ENCODE results near the gene DENND4B. TPM values are rescaled to one million over a fixed set of nuclear protein-coding genes. Genes with fewer than 3 reads are reported as not detected.

Gene DENND4B
- total RNA-seq, 2 donors from 2014 or later = 22.0 to 26.6 TPM

DNA sequence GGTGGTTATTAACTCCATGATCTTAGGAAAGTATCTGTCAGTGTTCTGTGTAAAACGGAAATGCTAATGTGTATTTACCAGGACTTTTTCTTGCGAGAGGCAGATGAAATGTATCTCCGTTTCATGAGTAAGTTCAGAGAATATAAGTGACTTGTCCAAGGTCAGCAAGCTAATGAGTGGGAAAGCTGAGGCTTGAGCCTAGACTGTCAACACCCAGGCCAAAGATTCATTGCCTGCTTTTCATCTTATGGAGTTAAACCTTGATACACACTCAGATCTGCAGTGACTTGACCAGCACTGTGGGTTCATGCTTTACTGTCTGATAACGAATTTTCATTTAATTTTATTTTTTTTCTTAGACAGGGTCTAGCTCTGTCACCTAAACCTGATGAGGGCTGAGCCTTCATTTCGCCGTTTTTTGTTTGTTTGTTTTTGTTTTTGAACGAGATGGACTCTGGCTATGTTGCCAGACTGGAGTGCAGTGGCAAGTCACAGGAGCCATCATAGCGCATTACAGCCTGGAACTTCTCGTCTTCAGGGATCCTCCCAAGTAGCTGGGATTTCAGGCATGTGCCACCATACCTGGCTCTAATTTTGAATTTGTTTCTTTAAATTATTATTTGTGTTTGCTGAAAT lies 31.9 kb upstream of the DENND4B start:
- Histone ChIP-seq H3K9me3 (no peaks in the 10 kb centered on the region), H3K4me1 (peaks cover 0 to 23% of the 10 kb centered on the region in 2 donors), H3K27me3 (no peaks in the 10 kb centered on the region), H3K27ac (peak overlapping the region; percentile 94 to 96), H3K36me3 (peaks cover 27% of the 10 kb centered on the region), H3K4me3 (peak overlapping the region; percentile 93 to 98)
- TF ChIP-seq CTCF (IDR thresholded peaks at IDR 0.05) = no peak
- DNase-seq (ENCODE audit: low spot score) = no peak

- peak; percentile 93 for DNase-seq (ENCODE audit: low spot score)
- peaks cover 30% of the 10 kb centered on the region for H3K36me3 ChIP-seq
- H3K27ac ChIP-seq = peak within 1 kb of the TSS; percentile 94 to 96
- peak in 1 of 2 donors; percentile 17 for TF ChIP-seq CTCF (IDR thresholded peaks at IDR 0.05)
- H3K9me3 ChIP-seq = no peaks in the 10 kb centered on the region
- H3K4me3 ChIP-seq = peak within 1 kb of the TSS; percentile 93 to 98
- H3K27me3 ChIP-seq = no peaks in the 10 kb centered on the region
- H3K4me1 ChIP-seq = peaks cover 0 to 23% of the 10 kb centered on the region in 2 donors
Observed at GRCh38 chr1:153977250-153978240, 31.0 kb upstream of the DENND4B start, which contains the start of gene JTB. Gene JTB, minus strand, starts transcription at chr1:153977674. Its CDS starts 422 bp downstream, at chr1:153977252.

DNA sequence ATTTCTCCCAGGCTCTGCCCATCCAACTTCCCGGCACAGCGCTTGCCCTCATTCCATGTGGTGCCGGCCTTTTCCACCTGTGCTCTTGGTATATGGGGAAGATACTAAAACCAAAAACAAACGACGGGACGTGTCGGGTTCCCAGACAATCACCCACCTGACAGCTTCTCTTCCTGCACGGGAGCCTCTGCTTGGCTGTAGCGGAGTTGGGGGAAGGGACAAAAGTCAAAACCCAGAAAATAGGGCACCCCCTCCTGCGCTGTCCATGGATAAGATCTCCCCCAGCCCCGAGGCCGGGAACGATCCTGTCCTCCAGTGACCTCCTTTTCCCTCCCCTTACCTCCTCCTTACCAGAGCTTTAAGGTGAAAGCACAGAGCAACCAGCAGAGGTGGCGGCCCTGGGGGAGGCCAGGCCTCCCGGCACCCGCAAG lies 30.3 kb upstream of the DENND4B start:
- no peak for TF ChIP-seq CTCF (IDR thresholded peaks at IDR 0.05)
- Histone ChIP-seq H3K27ac (peak overlapping the region; percentile 94 to 96), H3K9me3 (no peaks in the 10 kb centered on the region), H3K36me3 (peaks cover 30% of the 10 kb centered on the region), H3K27me3 (no peaks in the 10 kb centered on the region), H3K4me3 (peak overlapping the region; percentile 93 to 98), H3K4me1 (peaks cover 0 to 23% of the 10 kb centered on the region in 2 donors)
- DNase-seq (ENCODE audit: low spot score) = no peak

DNA sequence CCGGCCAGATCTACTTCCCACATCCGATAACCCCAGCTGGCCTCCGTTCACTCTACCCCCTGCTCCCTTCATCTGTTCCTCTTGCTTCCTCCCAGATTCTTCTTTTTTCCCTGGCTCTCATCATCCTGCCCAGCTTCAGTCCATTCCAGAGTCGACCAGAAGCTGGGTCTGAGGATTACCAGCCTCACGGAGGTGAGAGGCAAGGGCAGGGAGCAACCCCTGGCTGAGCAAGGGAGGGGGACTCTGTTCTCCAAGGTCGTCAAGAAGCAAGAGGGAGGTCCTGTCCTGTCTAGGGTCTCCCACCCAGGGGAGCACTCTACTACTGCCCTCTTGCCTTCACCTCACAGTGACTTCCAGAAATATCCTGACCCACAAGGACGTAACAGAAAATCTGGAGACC lies 27.0 kb upstream of the DENND4B start:
- no peak for TF ChIP-seq CTCF (IDR thresholded peaks at IDR 0.05)
- no peak overlapping the region for H3K4me3 ChIP-seq
- H3K36me3 ChIP-seq = peaks cover 30% of the 10 kb centered on the region
- H3K4me1 ChIP-seq = peaks cover 0 to 25% of the 10 kb centered on the region in 2 donors
- no peaks in the 10 kb centered on the region for H3K27me3 ChIP-seq
- H3K27ac ChIP-seq = no peak overlapping the region
- no peaks in the 10 kb centered on the region for H3K9me3 ChIP-seq
- no peak for DNase-seq (ENCODE audit: low spot score)

DNA sequence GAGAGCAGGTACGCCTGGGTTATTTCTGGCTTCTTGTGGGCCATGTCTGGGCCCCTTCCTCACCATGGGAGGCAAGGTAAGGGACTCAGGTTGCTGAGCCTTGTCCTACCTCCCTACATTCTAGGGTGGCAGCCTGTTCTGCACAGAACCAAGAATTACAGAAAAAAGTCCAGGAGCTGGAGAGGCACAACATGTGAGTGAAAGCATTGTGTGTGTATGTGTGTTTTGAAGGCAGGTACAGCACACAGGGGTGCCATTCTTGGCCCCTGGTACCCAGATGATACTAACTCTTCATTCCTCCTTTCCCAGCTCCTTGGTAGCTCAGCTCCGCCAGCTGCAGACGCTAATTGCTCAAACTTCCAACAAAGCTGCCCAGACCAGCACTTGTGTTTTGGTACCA lies 26.6 kb upstream of the DENND4B start:
- no peak for DNase-seq (ENCODE audit: low spot score)
- Histone ChIP-seq H3K36me3 (peaks cover 30% of the 10 kb centered on the region), H3K27me3 (no peaks in the 10 kb centered on the region), H3K9me3 (no peaks in the 10 kb centered on the region), H3K4me3 (no peak overlapping the region), H3K4me1 (peaks cover 0 to 25% of the 10 kb centered on the region in 2 donors), H3K27ac (no peak overlapping the region)
- TF ChIP-seq CTCF (IDR thresholded peaks at IDR 0.05) = no peak
